ENCODE measurements around the gene DAG1.

DAG1 gene

GRCh38 chr3:49566312-49566711, 96.2 kb downstream of the DAG1 start:
- ATAC-seq (ENCODE audit: low read depth) (no peak), DNase-seq (ENCODE audit: low spot score) (no peak)
- no peak for TF ChIP-seq CTCF (IDR thresholded peaks at IDR 0.05; ENCODE audit: poor library complexity, severe bottlenecking)
- no peaks in the 10 kb centered on the region for H3K27me3 ChIP-seq (ENCODE audit: insufficient read depth, poor library complexity, severe bottlenecking)
- H3K36me3 ChIP-seq (ENCODE audit: low read depth): no peaks in the 10 kb centered on the region
- no peaks in the 10 kb centered on the region for H3K4me1 ChIP-seq (ENCODE audit: insufficient read depth, poor library complexity, severe bottlenecking)
- H3K9me3 ChIP-seq (ENCODE audit: severe bottlenecking): no peaks in the 10 kb centered on the region
- no peak overlapping the region for H3K27ac ChIP-seq (ENCODE audit: poor library complexity, severe bottlenecking)
- H3K4me3 ChIP-seq (ENCODE audit: severe bottlenecking): no peak overlapping the region

- DNase-seq (ENCODE audit: low spot score): no peak
- ATAC-seq (ENCODE audit: low read depth): peak; percentile 35; the same call in 1 of the 3 replicates
- no peak for TF ChIP-seq CTCF (IDR thresholded peaks at IDR 0.05; ENCODE audit: poor library complexity, severe bottlenecking)
- H3K36me3 ChIP-seq (ENCODE audit: low read depth): no peaks in the 10 kb centered on the region
- no peak overlapping the region for H3K27ac ChIP-seq (ENCODE audit: poor library complexity, severe bottlenecking)
- no peaks in the 10 kb centered on the region for H3K4me1 ChIP-seq (ENCODE audit: insufficient read depth, poor library complexity, severe bottlenecking)
- no peak overlapping the region for H3K4me3 ChIP-seq (ENCODE audit: severe bottlenecking)
- no peaks in the 10 kb centered on the region for H3K27me3 ChIP-seq (ENCODE audit: insufficient read depth, poor library complexity, severe bottlenecking)
- H3K9me3 ChIP-seq (ENCODE audit: severe bottlenecking): no peaks in the 10 kb centered on the region
Observed at GRCh38 chr3:49567406-49567805, 97.3 kb downstream of the DAG1 start.

GRCh38 chr3:49568965-49569364, 98.9 kb downstream of the DAG1 start:
- no peak overlapping the region for H3K4me3 ChIP-seq (ENCODE audit: severe bottlenecking)
- ATAC-seq (ENCODE audit: low read depth): no peak
- no peak for DNase-seq (ENCODE audit: low spot score)
- H3K9me3 ChIP-seq (ENCODE audit: severe bottlenecking): no peaks in the 10 kb centered on the region
- TF ChIP-seq CTCF (IDR thresholded peaks at IDR 0.05; ENCODE audit: poor library complexity, severe bottlenecking): no peak
- no peaks in the 10 kb centered on the region for H3K27me3 ChIP-seq (ENCODE audit: insufficient read depth, poor library complexity, severe bottlenecking)
- H3K27ac ChIP-seq (ENCODE audit: poor library complexity, severe bottlenecking): no peak overlapping the region
- no peaks in the 10 kb centered on the region for H3K4me1 ChIP-seq (ENCODE audit: insufficient read depth, poor library complexity, severe bottlenecking)
- H3K36me3 ChIP-seq (ENCODE audit: low read depth): no peaks in the 10 kb centered on the region

- Histone ChIP-seq H3K9me3 (ENCODE audit: severe bottlenecking) (no peaks in the 10 kb centered on the region), H3K36me3 (ENCODE audit: low read depth) (no peaks in the 10 kb centered on the region), H3K4me3 (ENCODE audit: severe bottlenecking) (no peak overlapping the region), H3K4me1 (ENCODE audit: insufficient read depth, poor library complexity, severe bottlenecking) (no peaks in the 10 kb centered on the region), H3K27me3 (ENCODE audit: insufficient read depth, poor library complexity, severe bottlenecking) (no peaks in the 10 kb centered on the region), H3K27ac (ENCODE audit: poor library complexity, severe bottlenecking) (no peak overlapping the region)
- TF ChIP-seq CTCF (IDR thresholded peaks at IDR 0.05; ENCODE audit: poor library complexity, severe bottlenecking): no peak
- ATAC-seq (ENCODE audit: low read depth) (no peak), DNase-seq (ENCODE audit: low spot score) (no peak)
Observed at GRCh38 chr3:49570028-49570654, 100.1 kb downstream of the DAG1 start.

GRCh38 chr3:49582177-49582576, 112.1 kb downstream of the DAG1 start:
- Histone ChIP-seq H3K27ac (ENCODE audit: poor library complexity, severe bottlenecking) (no peak overlapping the region), H3K27me3 (ENCODE audit: insufficient read depth, poor library complexity, severe bottlenecking) (no peaks in the 10 kb centered on the region), H3K4me1 (ENCODE audit: insufficient read depth, poor library complexity, severe bottlenecking) (no peaks in the 10 kb centered on the region), H3K9me3 (ENCODE audit: severe bottlenecking) (no peaks in the 10 kb centered on the region), H3K36me3 (ENCODE audit: low read depth) (no peaks in the 10 kb centered on the region), H3K4me3 (ENCODE audit: severe bottlenecking) (no peak overlapping the region)
- DNase-seq (ENCODE audit: low spot score) (no peak), ATAC-seq (ENCODE audit: low read depth) (no peak)
- TF ChIP-seq CTCF (IDR thresholded peaks at IDR 0.05; ENCODE audit: poor library complexity, severe bottlenecking): no peak
